Central memory CD4-positive, alpha-beta T cell (primary cell): ENCODE data around the gene CASP1.
"Not testable (repeated sequence)": the region's sequence is repeated elsewhere in the genome, so short reads cannot be mapped to it uniquely, and the experiment has no call there.

ENCODE experiments used
- DNase-seq: peaks from one replicate; pipeline ENCODE4 v3.0.0; 2022
- total RNA-seq, 3 experiments: gene quantifications; one replicate each; lab custom pipeline; 2026; lab: John Stamatoyannopoulos, UW

Gene CASP1
- total RNA-seq: 13.9 to 55.8 (median 34.3) reads per million in 3 experiments

DNA sequence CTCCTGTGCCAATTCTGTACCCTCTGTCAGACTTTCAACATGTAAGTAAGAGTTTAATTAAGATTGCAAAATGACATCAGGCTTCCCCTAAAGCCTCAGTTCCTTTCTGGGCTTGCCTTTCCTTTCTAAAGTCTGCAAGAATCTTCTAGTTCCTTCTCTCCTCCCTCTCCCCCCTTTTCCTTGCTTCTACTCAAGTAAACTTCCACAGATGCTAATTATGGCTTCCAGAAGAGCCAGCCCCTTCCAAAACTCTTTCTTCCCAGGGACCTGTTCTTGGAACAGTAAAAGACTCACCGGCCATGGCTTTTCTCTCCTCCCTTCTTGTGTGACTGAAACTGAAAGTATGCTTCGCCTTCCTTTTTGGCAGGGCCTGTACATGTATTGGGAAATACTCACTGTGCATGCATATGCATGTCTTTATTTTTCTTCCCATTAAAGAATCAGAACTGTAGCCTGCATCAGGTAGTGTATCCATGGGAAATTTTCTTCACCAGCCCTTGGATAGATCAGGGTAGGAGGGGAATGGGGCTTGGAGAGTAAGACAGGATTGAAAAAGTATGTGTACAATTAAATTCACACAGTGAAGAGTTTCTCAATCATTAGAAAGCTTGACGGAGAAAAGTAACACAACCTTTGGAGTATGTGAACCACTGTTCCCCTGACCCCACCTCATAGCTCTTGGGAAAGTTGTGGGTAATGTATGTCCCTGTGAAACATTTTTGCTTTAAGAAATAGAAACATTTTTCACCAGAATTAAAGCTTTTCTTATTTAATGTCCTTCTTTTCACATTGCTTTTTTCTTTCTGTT, at the start of gene CASP1:
CASP1 (minus strand) TSS at position 332 of the 808 bp plus-strand sequence; CDS start at position 301, 31 bp downstream.
- peak; percentile 36 for DNase-seq

- DNase-seq: no peak
Measured at GRCh38 chr11:105081412-105082150, 46.6 kb upstream of the CASP1 start.

DNA sequence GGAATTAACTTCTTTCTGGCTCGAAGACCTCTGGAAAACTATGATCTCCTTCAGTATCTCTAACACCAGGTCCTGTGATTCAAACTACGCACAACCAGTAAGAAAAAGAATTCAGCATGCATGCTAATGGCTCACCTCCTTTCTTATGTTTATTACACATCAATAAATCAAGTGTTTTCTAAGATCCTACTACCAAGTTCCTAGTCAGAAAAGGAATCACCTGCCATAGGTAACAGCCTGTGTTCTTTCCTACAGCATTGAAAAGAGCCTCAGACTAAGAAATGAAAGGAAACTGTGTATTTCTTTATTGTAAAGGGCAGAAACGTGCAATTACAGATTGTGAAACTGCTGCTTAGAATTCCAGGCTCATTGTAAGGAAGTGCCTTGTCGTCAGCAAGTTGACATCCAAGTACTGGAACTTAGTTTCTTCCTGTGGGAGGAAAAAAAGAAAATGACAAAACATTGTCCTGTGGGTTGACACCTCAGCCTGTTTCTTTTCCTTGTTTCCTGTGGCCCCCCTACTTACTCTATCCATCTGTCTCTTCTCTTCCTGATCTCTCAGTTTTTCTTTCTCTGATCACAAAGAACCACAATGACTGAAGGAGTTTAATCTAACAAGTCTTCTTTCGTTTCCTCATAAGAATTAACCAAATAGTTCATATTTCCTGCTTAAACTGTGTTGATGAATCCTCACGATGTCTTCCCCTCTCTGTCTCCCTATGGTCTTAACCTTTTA, 45.4 kb upstream of the CASP1 start:
- DNase-seq: not testable (repeated sequence)

GRCh38 chr11:105078283-105078682, 43.3 kb upstream of the CASP1 start:
- DNase-seq: no peak

GRCh38 chr11:105077141-105077790, 42.3 kb upstream of the CASP1 start:
- DNase-seq: not testable (repeated sequence)

GRCh38 chr11:105074166-105074530, 39.2 kb upstream of the CASP1 start:
- no peak for DNase-seq

DNA sequence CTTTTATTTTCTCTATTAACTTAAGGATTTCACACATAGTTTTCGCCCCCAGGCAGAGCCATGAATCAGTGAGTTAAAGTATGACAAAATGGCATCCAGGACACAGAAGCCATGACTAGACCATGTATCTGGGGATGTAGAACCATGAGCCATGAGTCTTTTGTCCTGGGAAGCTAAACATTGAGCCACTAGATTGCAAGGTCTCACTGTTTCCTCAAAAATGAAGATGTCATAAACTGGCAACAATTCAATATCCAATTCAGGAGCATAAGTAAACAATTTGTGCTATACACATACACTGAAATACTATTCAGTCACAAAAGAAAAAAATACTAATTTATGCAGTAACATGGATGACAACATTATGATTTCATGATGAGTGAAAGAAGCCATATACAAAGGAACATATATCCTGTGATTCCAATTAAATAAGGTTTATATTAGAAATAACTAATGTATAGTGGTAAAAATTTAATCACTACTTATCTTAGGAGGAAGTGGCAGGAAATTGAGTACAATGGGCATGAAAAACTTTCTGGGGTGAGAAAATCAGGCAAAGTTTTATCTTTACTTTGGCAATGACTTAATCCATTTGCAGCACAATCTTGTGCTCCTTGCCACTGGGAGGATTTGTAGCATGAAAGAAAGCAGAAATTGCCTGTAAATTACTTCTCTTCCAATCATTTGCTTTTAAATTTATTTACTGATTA, 38.7 kb upstream of the CASP1 start:
- no peak for DNase-seq

DNA sequence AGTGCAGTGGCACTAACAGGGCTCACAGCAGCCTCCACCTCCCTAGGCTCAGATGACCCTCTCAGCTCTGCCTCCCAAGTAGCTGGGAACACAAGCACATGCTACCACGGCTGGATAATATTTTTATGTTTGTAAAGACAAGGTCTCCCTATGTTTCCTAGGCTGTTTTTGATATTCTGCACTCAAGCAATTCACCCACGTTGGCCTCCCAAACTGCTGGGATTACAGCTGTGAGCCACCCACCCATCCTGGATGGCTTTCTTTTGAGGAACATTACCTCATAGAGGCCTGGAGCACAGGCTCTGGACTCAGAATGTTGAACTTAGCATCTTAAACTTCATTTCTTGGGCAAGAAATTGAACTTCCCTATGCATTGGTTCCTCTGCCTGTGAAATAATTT, 37.1 kb upstream of the CASP1 start:
- DNase-seq: not testable (repeated sequence)

DNA sequence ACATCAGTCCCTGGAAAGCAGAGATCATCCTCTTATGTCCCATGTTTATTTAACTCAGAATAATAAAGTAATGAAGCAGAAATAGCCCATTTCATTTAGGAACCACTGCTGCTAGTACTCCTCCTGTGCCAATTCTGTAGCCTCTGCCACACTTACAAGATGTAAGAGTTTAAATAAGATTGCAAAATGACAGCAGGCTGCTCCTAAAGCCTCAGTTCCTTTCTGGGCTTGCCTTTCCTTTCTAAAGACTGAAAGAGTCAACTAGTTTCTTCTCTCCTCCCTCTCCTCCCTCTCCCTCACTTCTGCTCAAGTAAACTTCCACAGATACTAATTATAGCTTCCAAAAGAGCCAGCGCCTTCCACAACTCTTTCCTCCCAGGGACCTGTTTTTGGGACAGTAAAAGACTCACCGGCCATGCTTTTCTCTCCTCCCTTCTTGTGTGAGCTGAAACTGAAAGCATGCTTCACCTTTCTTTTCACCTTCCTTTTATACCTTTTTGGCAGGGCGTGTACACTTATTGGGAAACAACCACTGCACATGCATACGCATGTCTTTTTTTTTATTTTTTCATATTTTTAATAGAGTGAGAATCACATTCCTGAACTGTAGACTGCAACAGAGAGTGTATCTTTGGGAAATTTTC, 36.3 kb upstream of the CASP1 start:
- DNase-seq: peak; percentile 49

GRCh38 chr11:105070306-105070705, 35.4 kb upstream of the CASP1 start:
- peak; percentile 14 for DNase-seq

GRCh38 chr11:105069749-105070148, 34.8 kb upstream of the CASP1 start:
- not testable (repeated sequence) for DNase-seq

GRCh38 chr11:105063245-105063941, 28.4 kb upstream of the CASP1 start:
- not testable (repeated sequence) for DNase-seq

GRCh38 chr11:105057432-105057831, 22.5 kb upstream of the CASP1 start:
- DNase-seq: no peak

DNA sequence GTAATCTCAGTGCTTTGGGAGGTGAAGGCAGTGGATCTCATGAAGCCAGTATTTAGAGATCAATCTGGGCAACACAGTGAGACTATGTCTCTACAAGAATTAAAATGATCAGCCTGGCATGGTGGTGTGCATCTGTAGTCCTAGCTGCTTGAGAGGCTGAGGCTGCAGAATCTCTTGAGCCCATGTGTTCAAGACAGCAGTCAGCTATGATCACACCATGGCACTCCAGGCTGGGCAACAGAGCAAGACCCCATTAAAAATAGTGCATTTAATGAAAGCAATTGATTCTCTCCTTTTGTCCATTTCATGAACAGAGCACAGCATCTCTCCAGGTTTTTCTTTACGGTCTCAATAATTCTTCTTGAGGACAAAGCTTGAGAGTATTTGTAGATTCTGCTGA, 21.5 kb upstream of the CASP1 start:
- no peak for DNase-seq

- no peak for DNase-seq
Measured at GRCh38 chr11:105054723-105055493, 20.0 kb upstream of the CASP1 start.

- no peak for DNase-seq
Measured at GRCh38 chr11:105052487-105052886, 17.5 kb upstream of the CASP1 start.

GRCh38 chr11:105051559-105051958, 16.6 kb upstream of the CASP1 start:
- DNase-seq: no peak

- DNase-seq: no peak
Measured at GRCh38 chr11:105049481-105049880, 14.5 kb upstream of the CASP1 start.

DNA sequence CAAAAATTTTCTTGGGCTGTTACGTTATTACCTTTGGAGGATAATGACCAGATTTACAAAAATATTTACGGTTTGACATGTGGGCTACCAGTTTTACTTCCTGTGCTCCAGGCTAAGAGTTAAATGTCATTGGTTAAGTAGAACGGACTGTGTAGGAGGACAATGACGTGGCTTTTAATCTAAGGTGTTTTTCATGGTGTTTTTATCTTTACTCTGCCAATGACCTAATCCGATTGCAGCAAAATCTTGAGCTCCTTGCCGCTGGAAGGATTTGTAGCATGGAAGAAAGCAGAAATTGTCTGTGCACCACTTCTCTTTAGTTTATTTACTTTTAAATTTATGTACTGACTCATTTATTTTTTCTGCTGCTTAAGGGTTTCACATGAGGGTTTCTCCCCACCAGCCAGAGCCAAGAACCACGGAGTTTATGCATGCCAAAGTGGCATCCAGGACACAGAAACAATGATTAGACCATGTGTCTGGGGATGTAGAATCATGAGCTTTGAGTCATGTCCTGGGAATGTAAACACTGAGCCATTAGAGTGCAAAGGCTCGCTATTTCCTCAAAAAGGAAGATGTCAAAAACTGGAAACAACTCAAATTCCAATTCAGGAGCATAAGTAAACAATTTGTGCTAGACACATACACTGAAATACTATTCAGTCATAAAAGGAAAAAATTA, 12.1 kb upstream of the CASP1 start:
- DNase-seq: no peak
